AG04449 (cell line): ENCODE results near the gene RNF19B.

ENCODE experiments used
- CTCF ChIA-PET: fragments of 350-600 bp; formaldehyde crosslinking; extraction: SDS; loops from one replicate; lab custom pipeline; 2021; ENCODE audit warnings: antibody characterized with exemption; lab: Yijun Ruan, JAX
- POLR2A ChIA-PET: fragments of 400-600, 350-600 bp; formaldehyde crosslinking; extraction: SDS; loops from one replicate; lab custom pipeline; 2020; ENCODE audit warnings: antibody characterized with exemption, inconsistent platforms; lab: Yijun Ruan, JAX
- DNase-seq: peaks from one replicate; pipeline ENCODE4 v3.0.0-alpha.2; 2010; ENCODE audit warnings: low read depth, low spot score
- H3K4me3 ChIP-seq: 2 replicates; pipeline ENCODE4 v1.5.1; 2011; ENCODE audit warnings: low read depth, mild to moderate bottlenecking, control low read depth, low read length
- CTCF ChIP-seq: IDR thresholded peaks from one replicate; pipeline ENCODE4 v1.5.1; 2011; ENCODE audit warnings: mild to moderate bottlenecking, moderate library complexity, low read length, control low read depth, inconsistent platforms; ENCODE audit not compliant: insufficient read depth; ENCODE audit errors: missing control alignments

The RNF19B gene

DNA sequence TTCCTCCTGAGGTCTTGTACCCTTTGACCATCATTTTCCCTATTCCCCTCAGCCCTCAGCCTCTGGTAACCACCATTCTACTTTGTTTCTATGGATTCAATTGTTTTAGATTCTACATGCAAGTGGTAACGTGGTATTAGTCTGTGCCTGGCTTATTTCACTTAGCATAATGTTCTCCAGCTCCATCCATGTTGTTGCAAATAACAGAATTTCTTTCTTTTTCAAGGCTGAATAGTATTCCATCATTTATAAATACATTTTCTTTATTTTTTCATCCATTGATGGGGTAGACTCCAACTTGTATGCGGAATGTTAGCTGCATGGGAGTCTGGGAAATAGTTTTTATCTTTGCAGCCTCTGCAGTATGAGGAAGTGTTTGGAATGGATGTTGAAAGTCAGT, 37.2 kb downstream of the RNF19B start:
- CTCF ChIA-PET = interaction anchor here (2.5 to 15.5 kb wide), 5 partner anchors 11 to 158 kb away, joined by 8 to 277 read pairs (median 147); no protein-coding TSS in a partner anchor
- POLR2A ChIA-PET = no interaction called here
- H3K4me3 ChIP-seq = no peak overlapping the region
- no peak for DNase-seq
- TF ChIP-seq CTCF = no peak

DNA sequence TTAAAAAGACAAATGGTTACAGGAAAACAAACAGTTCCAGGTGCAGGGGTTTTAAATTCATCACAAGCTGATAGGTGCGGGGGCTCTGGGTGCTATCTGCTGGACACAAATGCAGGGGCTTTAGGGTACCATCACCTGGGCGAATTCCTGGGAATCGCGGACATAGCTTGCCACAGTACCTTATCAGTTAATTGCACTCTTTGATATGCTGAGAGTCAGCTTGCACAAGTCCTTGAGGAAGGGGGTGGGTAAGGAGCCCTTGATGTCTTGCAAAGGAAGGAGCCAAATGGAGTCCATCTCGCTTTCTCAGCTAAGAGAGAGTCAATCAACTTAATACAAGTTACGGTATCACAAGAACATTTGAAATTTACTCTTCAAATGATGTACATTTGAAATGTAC, 38.0 kb downstream of the RNF19B start:
- H3K4me3 ChIP-seq = no peak overlapping the region
- TF ChIP-seq CTCF = no peak
- ChIA-PET CTCF (interaction anchor here (1.7 to 15.5 kb wide), 2 partner anchors 34 to 159 kb away, joined by 5 to 188 read pairs; no protein-coding TSS in a partner anchor), POLR2A (no interaction called here)
- DNase-seq = no peak

DNA sequence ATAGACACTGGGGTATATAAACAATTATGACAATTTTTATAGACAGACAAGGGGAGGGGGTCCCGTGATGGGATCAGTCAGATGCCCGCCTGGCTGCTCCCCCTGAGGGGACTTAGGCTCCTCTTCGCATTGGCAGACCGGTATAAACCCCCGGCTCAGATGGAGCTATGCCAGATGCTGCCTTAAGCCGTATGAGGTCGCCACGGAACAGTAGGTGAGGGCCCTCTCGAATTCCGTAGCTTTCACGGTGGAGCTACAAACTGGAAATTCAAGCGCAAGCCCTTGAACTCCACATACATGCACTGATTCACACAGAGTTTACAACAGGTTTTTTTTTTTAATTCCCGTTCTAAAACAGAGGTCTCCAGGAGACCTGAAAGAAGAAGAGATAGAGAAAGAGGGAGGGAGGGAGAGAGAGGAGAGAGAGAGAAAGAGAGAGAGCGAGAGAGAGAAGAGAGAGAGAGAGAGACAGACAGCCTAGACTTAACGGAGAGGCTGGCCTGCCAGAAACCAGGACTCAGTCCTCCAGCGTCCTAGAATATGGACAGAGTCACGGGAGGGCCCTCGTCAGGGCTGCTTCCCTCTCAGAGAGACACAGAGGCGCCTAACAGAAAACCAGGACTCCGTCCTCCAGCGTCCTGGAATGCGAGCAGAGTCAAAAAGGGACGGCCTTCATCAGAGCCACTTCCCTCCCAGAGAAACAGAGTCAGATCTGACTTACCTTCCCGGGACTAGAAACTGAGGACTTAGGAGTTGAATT, 39.0 kb downstream of the RNF19B start:
- ChIA-PET CTCF (interaction anchor here (1.7 kb wide), 1 partner anchor 33 kb away, joined by 5 read pairs; no protein-coding TSS in a partner anchor), POLR2A (no interaction called here)
- no peak for TF ChIP-seq CTCF
- DNase-seq = no peak
- H3K4me3 ChIP-seq = no peak overlapping the region

DNA sequence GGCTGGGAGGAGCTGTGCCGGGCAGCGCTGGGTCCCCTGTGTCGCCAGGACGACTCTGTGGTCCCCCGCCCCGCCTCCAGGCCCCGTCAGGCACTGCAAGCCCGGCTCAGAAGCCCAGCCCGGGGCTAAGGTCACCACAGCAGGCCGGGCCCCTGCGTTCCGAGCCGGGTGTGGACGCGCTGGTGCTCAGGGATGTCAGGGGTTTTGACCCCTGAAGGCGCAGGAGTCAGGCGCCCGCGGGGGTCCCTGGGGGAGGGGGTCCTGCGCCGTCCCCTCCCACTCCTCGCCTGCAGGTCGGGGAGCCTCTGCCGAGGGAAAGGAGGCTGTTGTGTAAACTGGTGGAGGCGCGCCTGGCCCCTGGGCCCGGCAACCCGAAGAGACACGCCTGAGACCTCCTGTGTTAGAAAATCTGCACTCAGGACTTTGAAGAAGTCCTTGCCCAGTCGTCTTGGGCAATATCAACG, 39.7 kb downstream of the RNF19B start:
- no peak overlapping the region for H3K4me3 ChIP-seq
- DNase-seq = no peak
- POLR2A ChIA-PET = no interaction called here

GRCh38 chr1:32920833-32921232, 43.8 kb downstream of the RNF19B start:
- no peak for TF ChIP-seq CTCF
- POLR2A ChIA-PET = no interaction called here
- CTCF ChIA-PET = interaction anchor here (0.8 to 8.3 kb wide), 6 partner anchors 11 to 165 kb away, joined by 3 to 70 read pairs (median 3); no protein-coding TSS in a partner anchor
- no peak overlapping the region for H3K4me3 ChIP-seq
- no peak for DNase-seq

More for the DNA sequence above, 39.7 kb downstream of the RNF19B start:
- no peak for TF ChIP-seq CTCF
- CTCF ChIA-PET = no interaction called here
